ENCODE data around the gene KCNJ6.

Gene KCNJ6

GRCh38 chr21:37595944-37596343, 320.3 kb downstream of the KCNJ6 start:
- H4K20me1 ChIP-seq (ENCODE audit: low read depth, low read length): no peaks in the 10 kb centered on the region
- H3K79me2 ChIP-seq (ENCODE audit: insufficient read depth, low read length): no peaks in the 10 kb centered on the region
- H3K27ac ChIP-seq (ENCODE audit: low read depth, low read length): no peak overlapping the region
- no peak overlapping the region for H2AFZ ChIP-seq (ENCODE audit: low read depth, low read length, severe bottlenecking)
- H3K36me3 ChIP-seq (ENCODE audit: low read length): no peaks in the 10 kb centered on the region
- H3K4me2 ChIP-seq (ENCODE audit: low read depth, low read length, poor library complexity, severe bottlenecking): no peak overlapping the region
- no peaks in the 10 kb centered on the region for H3F3A ChIP-seq (ENCODE audit: insufficient read depth)
- H3K9me3 ChIP-seq (ENCODE audit: insufficient read depth, low read length): no peaks in the 10 kb centered on the region
- no peak for TF ChIP-seq EZH2phosphoT487 (conservative IDR thresholded peaks at IDR 0.05; ENCODE audit: low read length)
- TF ChIP-seq, protein P1, sequence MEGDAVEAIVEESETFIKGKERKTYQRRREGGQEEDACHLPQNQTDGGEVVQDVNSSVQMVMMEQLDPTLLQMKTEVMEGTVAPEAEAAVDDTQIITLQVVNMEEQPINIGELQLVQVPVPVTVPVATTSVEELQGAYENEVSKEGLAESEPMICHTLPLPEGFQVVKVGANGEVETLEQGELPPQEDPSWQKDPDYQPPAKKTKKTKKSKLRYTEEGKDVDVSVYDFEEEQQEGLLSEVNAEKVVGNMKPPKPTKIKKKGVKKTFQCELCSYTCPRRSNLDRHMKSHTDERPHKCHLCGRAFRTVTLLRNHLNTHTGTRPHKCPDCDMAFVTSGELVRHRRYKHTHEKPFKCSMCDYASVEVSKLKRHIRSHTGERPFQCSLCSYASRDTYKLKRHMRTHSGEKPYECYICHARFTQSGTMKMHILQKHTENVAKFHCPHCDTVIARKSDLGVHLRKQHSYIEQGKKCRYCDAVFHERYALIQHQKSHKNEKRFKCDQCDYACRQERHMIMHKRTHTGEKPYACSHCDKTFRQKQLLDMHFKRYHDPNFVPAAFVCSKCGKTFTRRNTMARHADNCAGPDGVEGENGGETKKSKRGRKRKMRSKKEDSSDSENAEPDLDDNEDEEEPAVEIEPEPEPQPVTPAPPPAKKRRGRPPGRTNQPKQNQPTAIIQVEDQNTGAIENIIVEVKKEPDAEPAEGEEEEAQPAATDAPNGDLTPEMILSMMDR (IDR thresholded peaks at IDR 0.05; ENCODE audit: insufficient read depth, low read length, poor library complexity, severe bottlenecking): no peak
- H3K9me2 ChIP-seq (replicated peaks; ENCODE audit: insufficient read depth, low read length): no peaks in the 10 kb centered on the region
- H3K9ac ChIP-seq (ENCODE audit: low read length): no peak overlapping the region
- H3K4me3 ChIP-seq (ENCODE audit: insufficient read depth, low read length, poor library complexity, severe bottlenecking): no peak overlapping the region
- H3K27me3 ChIP-seq (ENCODE audit: low read length): no peaks in the 10 kb centered on the region

DNA sequence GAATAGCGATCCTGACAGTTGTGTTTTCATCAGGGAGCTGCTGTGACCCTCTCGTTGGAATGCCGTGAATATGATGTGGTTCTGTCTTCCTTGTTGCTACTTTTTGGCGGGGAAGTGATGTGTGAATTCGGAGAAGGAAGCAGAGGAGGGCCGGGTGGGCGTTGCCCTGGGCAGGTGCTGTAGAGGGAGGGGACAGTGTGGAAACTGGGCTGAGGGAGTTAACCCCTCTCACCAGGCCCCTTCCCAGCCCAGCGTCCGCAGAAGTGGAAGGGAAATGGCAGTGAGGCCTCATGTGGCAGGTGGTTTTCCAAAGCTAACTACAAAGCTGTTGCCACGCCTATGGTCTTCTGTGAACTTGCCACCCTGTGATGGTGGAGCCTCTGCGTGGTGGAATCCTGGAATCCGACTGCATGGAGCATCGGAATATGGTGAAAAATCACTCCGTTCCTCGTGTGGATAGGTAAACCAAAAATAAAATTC, 321.7 kb downstream of the KCNJ6 start:
- no peaks in the 10 kb centered on the region for H3K79me2 ChIP-seq (ENCODE audit: insufficient read depth, low read length)
- H2AFZ ChIP-seq (ENCODE audit: low read depth, low read length, severe bottlenecking): no peak overlapping the region
- no peak overlapping the region for H3K4me2 ChIP-seq (ENCODE audit: low read depth, low read length, poor library complexity, severe bottlenecking)
- no peaks in the 10 kb centered on the region for H3K9me2 ChIP-seq (replicated peaks; ENCODE audit: insufficient read depth, low read length)
- no peaks in the 10 kb centered on the region for H4K20me1 ChIP-seq (ENCODE audit: low read depth, low read length)
- no peaks in the 10 kb centered on the region for H3K9me3 ChIP-seq (ENCODE audit: insufficient read depth, low read length)
- H3F3A ChIP-seq (ENCODE audit: insufficient read depth): no peaks in the 10 kb centered on the region
- no peak overlapping the region for H3K9ac ChIP-seq (ENCODE audit: low read length)
- TF ChIP-seq, protein P1 (IDR thresholded peaks at IDR 0.05; ENCODE audit: insufficient read depth, low read length, poor library complexity, severe bottlenecking): no peak
- no peak for TF ChIP-seq EZH2phosphoT487 (conservative IDR thresholded peaks at IDR 0.05; ENCODE audit: low read length)
- H3K27ac ChIP-seq (ENCODE audit: low read depth, low read length): no peak overlapping the region
- H3K36me3 ChIP-seq (ENCODE audit: low read length): no peaks in the 10 kb centered on the region
- no peak overlapping the region for H3K4me3 ChIP-seq (ENCODE audit: insufficient read depth, low read length, poor library complexity, severe bottlenecking)
- no peaks in the 10 kb centered on the region for H3K27me3 ChIP-seq (ENCODE audit: low read length)

DNA sequence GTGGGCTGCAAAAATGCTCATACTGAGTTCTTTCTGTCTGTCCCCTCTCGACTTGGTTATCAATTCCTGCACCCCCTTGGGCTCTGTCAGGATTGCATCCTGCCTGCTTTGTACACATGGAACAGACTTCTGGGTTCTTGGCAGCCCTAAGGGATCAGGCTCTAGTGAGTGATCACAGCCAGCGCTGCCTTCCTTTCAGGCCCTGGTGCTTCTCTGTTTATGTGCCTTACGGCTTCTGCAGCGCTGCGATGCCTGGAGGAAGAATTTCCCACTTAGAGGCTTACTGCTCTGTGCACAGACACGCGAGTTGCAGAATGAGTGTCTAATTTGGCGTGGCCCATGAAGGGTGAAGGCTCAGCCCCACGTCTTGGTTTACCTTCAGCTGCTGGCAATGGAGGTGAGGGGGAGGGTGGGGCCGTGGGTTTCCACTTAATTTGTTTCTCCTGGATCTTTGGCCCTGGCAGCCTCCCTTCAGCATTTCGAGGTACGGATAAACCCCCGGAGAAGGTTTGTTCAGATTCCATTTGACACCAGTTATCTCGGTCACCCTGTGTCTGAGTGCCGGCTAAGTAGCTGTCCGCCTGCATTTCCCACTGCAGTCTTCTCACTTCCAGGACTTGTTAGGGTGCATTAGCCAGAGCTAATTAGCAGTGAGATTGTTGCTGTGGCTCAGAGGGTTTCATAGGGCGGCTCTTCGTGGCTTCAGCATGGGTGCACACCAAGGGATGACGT, 322.4 kb downstream of the KCNJ6 start:
- no peaks in the 10 kb centered on the region for H3K36me3 ChIP-seq (ENCODE audit: low read length)
- H3K27me3 ChIP-seq (ENCODE audit: low read length): no peaks in the 10 kb centered on the region
- H3K9me2 ChIP-seq (replicated peaks; ENCODE audit: insufficient read depth, low read length): no peaks in the 10 kb centered on the region
- no peak overlapping the region for H3K9ac ChIP-seq (ENCODE audit: low read length)
- H3F3A ChIP-seq (ENCODE audit: insufficient read depth): no peaks in the 10 kb centered on the region
- H3K4me2 ChIP-seq (ENCODE audit: low read depth, low read length, poor library complexity, severe bottlenecking): no peak overlapping the region
- no peak overlapping the region for H3K4me3 ChIP-seq (ENCODE audit: insufficient read depth, low read length, poor library complexity, severe bottlenecking)
- no peaks in the 10 kb centered on the region for H4K20me1 ChIP-seq (ENCODE audit: low read depth, low read length)
- TF ChIP-seq, protein P1 (IDR thresholded peaks at IDR 0.05; ENCODE audit: insufficient read depth, low read length, poor library complexity, severe bottlenecking): no peak
- no peak for TF ChIP-seq EZH2phosphoT487 (conservative IDR thresholded peaks at IDR 0.05; ENCODE audit: low read length)
- no peak overlapping the region for H2AFZ ChIP-seq (ENCODE audit: low read depth, low read length, severe bottlenecking)
- no peak overlapping the region for H3K27ac ChIP-seq (ENCODE audit: low read depth, low read length)
- no peaks in the 10 kb centered on the region for H3K79me2 ChIP-seq (ENCODE audit: insufficient read depth, low read length)
- no peaks in the 10 kb centered on the region for H3K9me3 ChIP-seq (ENCODE audit: insufficient read depth, low read length)

All from SU-DHL-6 (cell line).